ENCODE results near the gene EGFR. TPM values are rescaled to one million over a fixed set of nuclear protein-coding genes. Genes with fewer than 3 reads are reported as not detected.

The EGFR gene
- total RNA-seq, 1 donor from 2014 or later, result not detected

GRCh38 chr7:55171157-55171556, 152.3 kb downstream of the EGFR start:
- Mint-ChIP-seq H3K9me3 (no peaks in the 10 kb centered on the region), H3K27me3 (no peaks in the 10 kb centered on the region), H3K27ac (no peak overlapping the region), H3K4me3 (no peak overlapping the region), H3K4me1 (no peaks in the 10 kb centered on the region), H3K36me3 (ENCODE audit: low read depth) (no peaks in the 10 kb centered on the region)
- intact Hi-C loops (cut with micrococcal nuclease), result no loop called here
- no peak for DNase-seq

- no peaks in the 10 kb centered on the region for H3K9me3 Mint-ChIP-seq
- H3K4me3 Mint-ChIP-seq, result no peak overlapping the region
- H3K27ac Mint-ChIP-seq, result no peak overlapping the region
- no peaks in the 10 kb centered on the region for H3K36me3 Mint-ChIP-seq (ENCODE audit: low read depth)
- DNase-seq, result no peak
- intact Hi-C loops (cut with micrococcal nuclease), result no loop called here
- H3K4me1 Mint-ChIP-seq, result no peaks in the 10 kb centered on the region
- no peaks in the 10 kb centered on the region for H3K27me3 Mint-ChIP-seq
Observed at GRCh38 chr7:55172161-55172560, 153.3 kb downstream of the EGFR start.

- Mint-ChIP-seq H3K4me1 (no peaks in the 10 kb centered on the region), H3K27ac (no peak overlapping the region), H3K9me3 (no peaks in the 10 kb centered on the region), H3K27me3 (no peaks in the 10 kb centered on the region), H3K36me3 (ENCODE audit: low read depth) (no peaks in the 10 kb centered on the region), H3K4me3 (no peak overlapping the region)
- intact Hi-C loops (cut with micrococcal nuclease), result no loop called here
- DNase-seq, result no peak
Observed at GRCh38 chr7:55172881-55173609, 154.2 kb downstream of the EGFR start.

- H3K27ac Mint-ChIP-seq, result no peak overlapping the region
- no peaks in the 10 kb centered on the region for H3K27me3 Mint-ChIP-seq
- H3K4me3 Mint-ChIP-seq, result no peak overlapping the region
- no peaks in the 10 kb centered on the region for H3K9me3 Mint-ChIP-seq
- H3K36me3 Mint-ChIP-seq (ENCODE audit: low read depth), result no peaks in the 10 kb centered on the region
- DNase-seq, result no peak
- intact Hi-C loops (cut with micrococcal nuclease), result no loop called here
- H3K4me1 Mint-ChIP-seq, result no peaks in the 10 kb centered on the region
Observed at GRCh38 chr7:55173671-55174070, 154.9 kb downstream of the EGFR start.

GRCh38 chr7:55174456-55174855, 155.6 kb downstream of the EGFR start:
- Mint-ChIP-seq H3K4me3 (no peak overlapping the region), H3K27ac (no peak overlapping the region), H3K36me3 (ENCODE audit: low read depth) (no peaks in the 10 kb centered on the region), H3K4me1 (no peaks in the 10 kb centered on the region), H3K9me3 (no peaks in the 10 kb centered on the region), H3K27me3 (no peaks in the 10 kb centered on the region)
- DNase-seq, result no peak
- intact Hi-C loops (cut with micrococcal nuclease), result no loop called here

GRCh38 chr7:55174856-55175255, 156.0 kb downstream of the EGFR start:
- H3K4me1 Mint-ChIP-seq, result no peaks in the 10 kb centered on the region
- H3K4me3 Mint-ChIP-seq, result no peak overlapping the region
- H3K9me3 Mint-ChIP-seq, result no peaks in the 10 kb centered on the region
- intact Hi-C loops (cut with micrococcal nuclease), result no loop called here
- no peak for DNase-seq
- H3K27me3 Mint-ChIP-seq, result no peaks in the 10 kb centered on the region
- H3K27ac Mint-ChIP-seq, result no peak overlapping the region
- no peaks in the 10 kb centered on the region for H3K36me3 Mint-ChIP-seq (ENCODE audit: low read depth)

- Mint-ChIP-seq H3K9me3 (no peaks in the 10 kb centered on the region), H3K4me1 (no peaks in the 10 kb centered on the region), H3K4me3 (no peak overlapping the region), H3K36me3 (ENCODE audit: low read depth) (no peaks in the 10 kb centered on the region), H3K27ac (no peak overlapping the region), H3K27me3 (no peaks in the 10 kb centered on the region)
- intact Hi-C loops (cut with micrococcal nuclease), result no loop called here
- DNase-seq, result no peak
Observed at GRCh38 chr7:55177068-55177530, 158.3 kb downstream of the EGFR start.

GRCh38 chr7:55177589-55178261, 158.9 kb downstream of the EGFR start:
- Mint-ChIP-seq H3K36me3 (ENCODE audit: low read depth) (no peaks in the 10 kb centered on the region), H3K27ac (no peak overlapping the region), H3K9me3 (no peaks in the 10 kb centered on the region), H3K4me3 (no peak overlapping the region), H3K27me3 (no peaks in the 10 kb centered on the region), H3K4me1 (no peaks in the 10 kb centered on the region)
- intact Hi-C loops (cut with micrococcal nuclease), result no loop called here
- DNase-seq, result no peak

GRCh38 chr7:55178292-55178862, 159.6 kb downstream of the EGFR start:
- no peak overlapping the region for H3K4me3 Mint-ChIP-seq
- no peaks in the 10 kb centered on the region for H3K27me3 Mint-ChIP-seq
- no peak for DNase-seq
- no peaks in the 10 kb centered on the region for H3K4me1 Mint-ChIP-seq
- no peak overlapping the region for H3K27ac Mint-ChIP-seq
- no peaks in the 10 kb centered on the region for H3K9me3 Mint-ChIP-seq
- intact Hi-C loops (cut with micrococcal nuclease), result no loop called here
- H3K36me3 Mint-ChIP-seq (ENCODE audit: low read depth), result no peaks in the 10 kb centered on the region

- no peaks in the 10 kb centered on the region for H3K4me1 Mint-ChIP-seq
- no peak for DNase-seq
- no peaks in the 10 kb centered on the region for H3K36me3 Mint-ChIP-seq (ENCODE audit: low read depth)
- no peak overlapping the region for H3K27ac Mint-ChIP-seq
- no peaks in the 10 kb centered on the region for H3K9me3 Mint-ChIP-seq
- no peaks in the 10 kb centered on the region for H3K27me3 Mint-ChIP-seq
- no peak overlapping the region for H3K4me3 Mint-ChIP-seq
- intact Hi-C loops (cut with micrococcal nuclease), result no loop called here
Observed at GRCh38 chr7:55178863-55179773, 160.3 kb downstream of the EGFR start.

GRCh38 chr7:55179931-55180682, 161.3 kb downstream of the EGFR start:
- H3K4me1 Mint-ChIP-seq, result no peaks in the 10 kb centered on the region
- no peak overlapping the region for H3K4me3 Mint-ChIP-seq
- no peaks in the 10 kb centered on the region for H3K36me3 Mint-ChIP-seq (ENCODE audit: low read depth)
- intact Hi-C loops (cut with micrococcal nuclease), result no loop called here
- H3K9me3 Mint-ChIP-seq, result no peaks in the 10 kb centered on the region
- no peak for DNase-seq
- no peaks in the 10 kb centered on the region for H3K27me3 Mint-ChIP-seq
- no peak overlapping the region for H3K27ac Mint-ChIP-seq

GRCh38 chr7:55180963-55181542, 162.2 kb downstream of the EGFR start:
- no peak overlapping the region for H3K27ac Mint-ChIP-seq
- intact Hi-C loops (cut with micrococcal nuclease), result no loop called here
- H3K9me3 Mint-ChIP-seq, result no peaks in the 10 kb centered on the region
- no peaks in the 10 kb centered on the region for H3K27me3 Mint-ChIP-seq
- no peak for DNase-seq
- no peaks in the 10 kb centered on the region for H3K4me1 Mint-ChIP-seq
- no peaks in the 10 kb centered on the region for H3K36me3 Mint-ChIP-seq (ENCODE audit: low read depth)
- H3K4me3 Mint-ChIP-seq, result no peak overlapping the region

GRCh38 chr7:55181762-55182161, 162.9 kb downstream of the EGFR start:
- no peak for DNase-seq
- no peak overlapping the region for H3K4me3 Mint-ChIP-seq
- intact Hi-C loops (cut with micrococcal nuclease), result no loop called here
- H3K4me1 Mint-ChIP-seq, result no peaks in the 10 kb centered on the region
- no peaks in the 10 kb centered on the region for H3K27me3 Mint-ChIP-seq
- H3K9me3 Mint-ChIP-seq, result no peaks in the 10 kb centered on the region
- H3K27ac Mint-ChIP-seq, result no peak overlapping the region
- H3K36me3 Mint-ChIP-seq (ENCODE audit: low read depth), result no peaks in the 10 kb centered on the region

Measured in activated CD4-positive, alpha-beta T cell treated with anti-CD3 and anti-CD28 coated beads, Interleukin-2, amount 10 ng/mL, durations not matched to agents 24 days and 14 days (primary cell).